Keratinocyte (primary cell): Measurements from ENCODE around the gene SOX8. TPM values are rescaled to one million over a fixed set of nuclear protein-coding genes. Genes with fewer than 3 reads are reported as not detected.

Experiments used
- DNase-seq: peaks from one replicate; pipeline ENCODE4 v3.0.0-alpha.2; 2011; ENCODE audit warnings: low read depth, missing footprints, low spot score
- FAIRE-seq: peaks from 2 replicates; lab custom pipeline; 2011; peaks lifted over from hg19 to GRCh38; lab: Jason Lieb, UNC
- H2AFZ ChIP-seq: 2 replicates; pipeline ENCODE4 v1.6.0; 2012; ENCODE audit warnings: low read length, control low read depth, inconsistent platforms; ENCODE audit not compliant: control insufficient read depth
- H3K27ac ChIP-seq: 2 replicates; pipeline ENCODE4 v1.5.1; 2011; ENCODE audit warnings: low read length; ENCODE audit not compliant: control insufficient read depth, insufficient read depth
- H3K27me3 ChIP-seq: 3 replicates; pipeline ENCODE4 v1.6.0; 2011; ENCODE audit warnings: low read length; ENCODE audit not compliant: control insufficient read depth, insufficient read depth; ENCODE audit errors: extremely low read depth
- H3K36me3 ChIP-seq, 2 experiments: 2 replicates in 1 of 2; 3 replicates in 1 of 2; pipeline ENCODE4 v1.5.1; 2011; ENCODE audit warnings: low read length in 2 of 2, mild to moderate bottlenecking in 1 of 2; ENCODE audit not compliant: control insufficient read depth in 2 of 2, insufficient read depth in 2 of 2; ENCODE audit errors: extremely low read depth in 1 of 2
- H3K4me1 ChIP-seq: 3 replicates; pipeline ENCODE4 v1.5.1; 2011; ENCODE audit warnings: low read length; ENCODE audit not compliant: control insufficient read depth, insufficient read depth; ENCODE audit errors: extremely low read depth
- H3K4me2 ChIP-seq: 3 replicates; pipeline ENCODE4 v1.6.0; 2011; ENCODE audit warnings: low read depth, low read length; ENCODE audit not compliant: control insufficient read depth, insufficient read depth; ENCODE audit errors: extremely low read depth
- H3K4me3 ChIP-seq, 3 experiments: fragments of 200-600 bp in 1 of 3; sonication (generic) in 1 of 3; 2 replicates in 2 of 3; 3 replicates in 1 of 3; pipeline ENCODE4 v1.5.1; 2011 to 2016; ENCODE audit warnings: low read length in 3 of 3, mild to moderate bottlenecking in 3 of 3, control low read depth in 2 of 3, inconsistent platforms in 1 of 3, low read depth in 1 of 3, mixed read lengths in 1 of 3, mixed run types in 1 of 3, moderate library complexity in 1 of 3; ENCODE audit not compliant: control insufficient read depth in 2 of 3, insufficient read depth in 2 of 3; ENCODE audit errors: extremely low read depth in 1 of 3
- H3K79me2 ChIP-seq: 2 replicates; pipeline ENCODE4 v1.6.0; 2012; ENCODE audit warnings: low read length; ENCODE audit not compliant: control insufficient read depth, insufficient read depth
- H3K9ac ChIP-seq: 3 replicates; pipeline ENCODE4 v1.6.0; 2011; ENCODE audit warnings: low read length; ENCODE audit not compliant: control insufficient read depth, insufficient read depth; ENCODE audit errors: extremely low read depth
- H3K9me1 ChIP-seq: 3 replicates; pipeline ENCODE4 v1.6.0; 2011; ENCODE audit warnings: low read length; ENCODE audit not compliant: control insufficient read depth, insufficient read depth; ENCODE audit errors: extremely low read depth
- H3K9me3 ChIP-seq: 2 replicates; pipeline ENCODE4 v1.5.1; 2012; ENCODE audit warnings: low read depth, low read length; ENCODE audit not compliant: control insufficient read depth
- H4K20me1 ChIP-seq: 3 replicates; pipeline ENCODE4 v1.6.0; 2011; ENCODE audit warnings: low read length; ENCODE audit not compliant: control insufficient read depth, insufficient read depth; ENCODE audit errors: extremely low read depth
- CTCF ChIP-seq, 3 experiments: IDR thresholded peaks in 1 of 3; conservative IDR thresholded peaks in 1 of 3; optimal IDR thresholded peaks in 1 of 3; 2 replicates in 2 of 3; 3 replicates in 1 of 3; pipeline versions ENCODE3 to v1.5.1; 2011; ENCODE audit warnings: low read length in 3 of 3, mild to moderate bottlenecking in 3 of 3, moderate library complexity in 2 of 3, control low read depth in 1 of 3, inconsistent platforms in 1 of 3; ENCODE audit not compliant: insufficient read depth in 2 of 3; ENCODE audit errors: extremely low read depth in 1 of 3
- EZH2 ChIP-seq: IDR thresholded peaks from one replicate; pipeline ENCODE4 v1.6.1; 2012; ENCODE audit warnings: inconsistent platforms, mild to moderate bottlenecking, low read length, moderate library complexity
- dilution Hi-C: fragments of 300-500 bp; cut with MboI; formaldehyde crosslinking; loops from one replicate; pipeline ENCODE4 v1.7.0; 2020; ENCODE audit warnings: low sequenced_read_pairs; ENCODE audit not compliant: extremely low pct_ligation_motif_present
- polyA plus RNA-seq, 5 experiments: library from polyadenylated mRNA; depleted of rRNA in 3 of 5; stranded (reverse) in 3 of 5; stranded (forward) in 1 of 5; unstranded in 1 of 5; fragments of >200 nt; gene quantifications; 1 replicate in 1 of 5; 2 replicates in 3 of 5; 3 replicates in 1 of 5; pipeline versions ENCODE4 v1.2.1 to v1.2.3, GENCODE V29; 2011 to 2012; ENCODE audit warnings: missing spikeins in 2 of 5, low read depth in 1 of 5, low replicate concordance in 1 of 5

Gene SOX8
- polyA plus RNA-seq, 1 donor (not counting 4 experiments of a cell fraction or from before 2014, with no cell fraction given) = 0.03 TPM

- no peaks in the 10 kb centered on the region for H3K9me1 ChIP-seq
- no peak overlapping the region for H3K4me3 ChIP-seq
- DNase-seq = no peak
- no peak overlapping the region for H3K9ac ChIP-seq
- H2AFZ ChIP-seq = no peak overlapping the region
- peaks cover 49% of the 10 kb centered on the region for H3K27me3 ChIP-seq
- H4K20me1 ChIP-seq = no peaks in the 10 kb centered on the region
- no peaks in the 10 kb centered on the region for H3K4me1 ChIP-seq
- dilution Hi-C loops = no loop called here
- H3K27ac ChIP-seq = no peak overlapping the region
- no peak overlapping the region for H3K4me2 ChIP-seq
- no peaks in the 10 kb centered on the region for H3K79me2 ChIP-seq
- no peak for TF ChIP-seq EZH2
- TF ChIP-seq CTCF (optimal IDR thresholded peaks at IDR 0.05 in 1 of 3, IDR thresholded peaks at IDR 0.05 in 1 of 3, conservative IDR thresholded peaks at IDR 0.05 in 1 of 3; ENCODE audit: extremely low read depth in 1 of 3, insufficient read depth in 2 of 3, low read length in 3 of 3) = no peak
- no peaks in the 10 kb centered on the region for H3K9me3 ChIP-seq
- no peak for FAIRE-seq
- no peaks in the 10 kb centered on the region for H3K36me3 ChIP-seq
Observed at GRCh38 chr16:1009358-1010150, 28.0 kb downstream of the SOX8 start.

DNA sequence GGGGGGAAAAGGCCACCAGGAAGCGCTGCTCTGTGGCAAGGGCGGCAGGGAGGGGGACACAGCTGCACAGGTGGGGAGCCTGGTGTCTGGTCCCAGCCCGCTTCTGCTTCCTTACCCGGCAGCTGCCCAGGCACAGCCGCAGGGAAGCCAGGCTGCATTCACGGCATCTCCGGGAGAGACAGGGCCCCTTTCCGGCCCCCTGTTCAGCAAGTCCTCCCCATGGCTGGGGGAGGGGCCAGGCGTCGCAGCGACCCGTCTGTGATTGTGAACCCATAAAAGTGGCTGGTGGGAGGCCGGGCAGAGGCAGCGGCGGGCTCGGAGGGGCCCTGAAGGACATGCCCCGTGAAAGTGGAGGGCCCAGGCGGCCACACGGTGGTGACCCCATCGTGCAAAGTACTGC, 28.7 kb downstream of the SOX8 start:
- no peak overlapping the region for H2AFZ ChIP-seq
- FAIRE-seq (no peak), DNase-seq (no peak)
- H3K9me3 ChIP-seq = no peaks in the 10 kb centered on the region
- no peaks in the 10 kb centered on the region for H4K20me1 ChIP-seq
- H3K9ac ChIP-seq = no peak overlapping the region
- H3K4me2 ChIP-seq = no peak overlapping the region
- no peak for TF ChIP-seq CTCF (optimal IDR thresholded peaks at IDR 0.05 in 1 of 3, IDR thresholded peaks at IDR 0.05 in 1 of 3, conservative IDR thresholded peaks at IDR 0.05 in 1 of 3; ENCODE audit: extremely low read depth in 1 of 3, insufficient read depth in 2 of 3, low read length in 3 of 3)
- no peak for TF ChIP-seq EZH2
- dilution Hi-C loops = no loop called here
- no peaks in the 10 kb centered on the region for H3K79me2 ChIP-seq
- no peaks in the 10 kb centered on the region for H3K36me3 ChIP-seq
- H3K4me1 ChIP-seq = no peaks in the 10 kb centered on the region
- no peak overlapping the region for H3K4me3 ChIP-seq
- H3K9me1 ChIP-seq = no peaks in the 10 kb centered on the region
- H3K27me3 ChIP-seq = peaks cover 48% of the 10 kb centered on the region
- no peak overlapping the region for H3K27ac ChIP-seq
